ENCODE results near the gene XIRP2.

Gene XIRP2

DNA sequence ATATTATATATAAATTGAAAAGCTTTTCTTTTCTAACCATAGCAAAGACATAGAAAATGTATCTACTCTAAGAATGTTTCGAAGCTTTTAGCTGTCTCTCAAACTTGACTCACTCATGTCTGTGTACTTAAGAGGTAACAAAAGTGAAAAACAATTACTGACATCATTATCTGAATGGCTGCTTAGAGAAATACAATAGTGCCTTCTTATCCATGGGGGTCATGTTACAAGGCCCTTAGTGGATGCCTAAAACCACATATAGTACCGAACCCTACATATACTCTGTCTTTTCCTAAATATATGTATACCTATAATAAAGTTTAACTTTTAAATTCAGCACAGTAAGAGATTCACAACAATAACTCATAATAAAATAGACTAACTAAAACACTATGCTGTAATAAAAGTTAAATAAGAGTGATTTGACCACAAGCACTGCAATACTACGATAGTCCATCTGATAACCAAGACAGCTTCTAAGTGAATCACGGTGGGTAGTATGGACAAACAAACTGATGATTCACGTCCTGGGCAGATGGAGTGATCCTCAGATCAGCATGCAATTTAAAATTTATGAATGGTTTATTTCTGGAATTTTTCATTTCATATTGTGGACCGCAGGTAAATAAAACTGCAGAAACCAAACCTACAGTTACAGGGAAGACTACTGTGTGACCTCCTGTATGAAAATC lies 246.2 kb downstream of the XIRP2 start:
- no peak for DNase-seq (ENCODE audit: low read depth in 2 of 2)

DNA sequence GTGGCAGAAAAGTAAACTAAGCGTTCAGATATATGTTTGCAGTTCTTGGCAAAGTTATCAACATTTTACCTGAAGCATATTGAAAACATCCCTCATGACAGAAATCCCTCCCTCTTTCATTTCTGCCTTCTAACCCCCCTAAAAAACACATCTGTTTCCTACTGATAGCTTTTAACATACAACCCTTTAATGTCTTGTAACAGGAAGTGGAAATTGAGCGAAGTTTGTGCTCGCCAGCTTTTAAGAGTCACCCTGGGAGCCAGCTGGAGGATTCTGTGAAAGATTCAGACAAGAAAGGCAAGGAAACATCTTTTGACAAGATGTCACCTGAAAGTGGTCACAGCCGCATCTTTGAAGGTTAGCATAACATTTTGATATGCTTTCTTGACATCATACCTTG lies 247.4 kb downstream of the XIRP2 start:
- no peak for DNase-seq (ENCODE audit: low read depth in 2 of 2)

DNA sequence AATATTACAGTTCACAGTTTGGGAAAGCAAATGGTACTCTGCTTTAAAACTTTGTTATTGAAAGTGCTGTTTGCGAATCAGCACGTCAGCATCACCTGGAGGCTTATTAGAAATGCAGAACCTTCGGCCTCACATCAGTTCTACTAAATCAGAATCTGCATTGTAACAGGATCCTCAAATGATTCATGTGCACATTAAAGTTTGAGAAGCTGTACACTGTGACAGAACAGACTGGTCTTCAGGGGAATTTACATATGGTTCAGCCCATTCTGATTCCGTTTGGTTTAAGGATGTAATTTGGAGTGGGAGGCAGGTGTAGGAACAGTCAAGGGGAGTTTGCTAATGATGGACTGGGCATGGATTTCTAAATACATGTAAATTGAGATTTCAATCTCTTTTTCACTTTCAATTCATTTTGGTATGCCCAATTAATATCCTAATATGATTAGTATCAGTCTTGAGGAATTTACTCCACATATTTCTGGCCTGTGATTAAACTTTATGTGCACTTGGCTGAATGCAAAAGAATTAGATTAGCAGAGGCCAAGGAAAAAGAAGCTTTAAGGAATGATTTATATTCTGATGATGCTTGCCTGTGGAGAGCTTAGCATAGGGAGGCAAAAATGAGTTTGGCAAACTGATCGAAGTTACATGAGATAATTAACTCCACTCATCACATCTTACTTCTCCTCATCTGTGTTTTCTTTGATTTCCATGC lies 248.8 kb downstream of the XIRP2 start:
- DNase-seq (ENCODE audit: low read depth in 2 of 2): no peak

DNA sequence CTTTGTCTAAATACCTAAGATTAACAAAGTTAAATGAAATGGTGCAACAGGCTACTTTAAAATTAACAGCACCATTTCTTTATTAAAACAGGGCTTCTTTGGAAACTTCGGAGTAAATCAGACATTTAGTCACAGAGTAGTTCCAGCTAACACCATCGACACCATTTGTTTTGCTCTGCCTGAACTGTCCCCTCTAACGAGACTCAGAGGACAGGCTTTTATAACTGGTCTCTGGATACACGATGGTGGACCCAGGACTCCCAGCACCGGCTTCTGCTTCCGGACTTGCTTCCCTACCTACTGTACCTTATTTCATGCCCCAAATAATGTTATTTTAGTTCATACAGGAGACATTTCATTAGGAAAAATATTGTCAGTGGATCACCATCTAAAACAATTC lies 252.1 kb downstream of the XIRP2 start:
- no peak for DNase-seq (ENCODE audit: low read depth in 2 of 2)

DNA sequence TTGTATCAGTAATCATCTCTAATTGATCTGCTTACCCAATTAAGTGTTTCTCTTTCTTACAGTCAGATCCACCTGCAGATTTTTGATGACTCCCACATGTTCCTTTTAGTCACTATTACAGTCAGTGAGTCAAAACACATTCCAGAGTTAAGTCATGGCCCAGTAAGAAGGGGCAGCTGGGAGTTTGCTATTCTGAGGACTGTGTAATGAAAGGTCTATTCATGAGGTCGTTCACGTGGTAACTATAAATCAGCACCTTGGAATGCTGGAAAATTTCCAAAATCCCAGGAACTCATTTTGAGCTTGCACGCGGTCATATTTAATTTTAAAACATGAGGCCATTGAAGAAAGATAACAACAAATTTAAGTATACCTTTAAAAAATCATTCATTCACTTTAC lies 252.5 kb downstream of the XIRP2 start:
- no peak for DNase-seq (ENCODE audit: low read depth in 2 of 2)

DNA sequence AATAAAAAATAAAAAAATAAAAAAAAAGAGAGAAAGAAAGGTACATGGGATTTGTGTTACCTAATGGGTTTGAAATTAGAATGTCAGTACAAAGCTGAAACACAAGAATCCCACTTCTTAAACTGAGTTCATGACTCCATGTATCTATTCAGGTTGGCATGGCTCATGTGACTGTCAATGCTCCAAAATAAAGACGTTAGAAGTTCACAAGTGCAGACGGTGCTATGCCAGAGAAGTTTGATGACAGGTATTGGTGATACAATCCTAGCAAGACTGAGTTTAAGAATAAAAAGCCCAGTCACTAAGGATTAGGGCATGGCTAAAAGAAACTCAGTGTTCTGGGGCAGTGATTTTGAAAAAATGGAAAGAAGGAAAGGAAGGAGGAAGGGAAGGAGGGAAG lies 254.3 kb downstream of the XIRP2 start:
- no peak for DNase-seq (ENCODE audit: low read depth in 2 of 2)

DNA sequence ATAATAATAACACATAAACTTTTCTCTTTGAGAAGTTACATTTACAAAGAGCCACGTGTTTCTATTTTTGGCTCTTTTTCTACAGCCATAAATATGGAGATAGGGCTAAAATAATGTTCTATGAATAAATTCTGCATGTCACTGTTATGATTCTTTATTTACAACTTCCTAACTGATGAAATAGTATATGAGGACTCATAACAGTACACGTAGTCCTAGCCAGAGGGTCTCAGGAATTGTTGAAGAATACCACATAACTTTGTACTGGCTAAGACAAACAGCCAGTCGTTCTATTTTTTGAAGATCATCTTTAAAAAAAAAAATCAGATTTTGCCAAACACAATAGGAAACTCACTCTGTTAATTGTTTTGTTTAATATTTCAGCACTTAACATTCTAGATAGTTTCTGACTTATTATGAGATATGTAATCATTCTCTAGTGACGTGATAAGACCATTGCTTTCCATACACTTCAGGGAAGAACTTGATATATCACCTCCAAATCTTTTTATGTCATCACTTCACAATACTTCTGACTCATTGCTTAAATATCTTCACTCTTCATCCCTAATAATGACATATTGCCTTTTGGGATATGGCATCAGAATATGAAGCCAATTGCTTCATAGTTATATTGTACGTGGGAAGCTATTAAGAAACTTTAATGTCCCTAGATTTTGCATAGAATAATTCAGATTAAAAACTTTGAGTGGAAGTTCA lies 256.1 kb downstream of the XIRP2 start:
- DNase-seq (ENCODE audit: low read depth in 2 of 2): no peak

DNA sequence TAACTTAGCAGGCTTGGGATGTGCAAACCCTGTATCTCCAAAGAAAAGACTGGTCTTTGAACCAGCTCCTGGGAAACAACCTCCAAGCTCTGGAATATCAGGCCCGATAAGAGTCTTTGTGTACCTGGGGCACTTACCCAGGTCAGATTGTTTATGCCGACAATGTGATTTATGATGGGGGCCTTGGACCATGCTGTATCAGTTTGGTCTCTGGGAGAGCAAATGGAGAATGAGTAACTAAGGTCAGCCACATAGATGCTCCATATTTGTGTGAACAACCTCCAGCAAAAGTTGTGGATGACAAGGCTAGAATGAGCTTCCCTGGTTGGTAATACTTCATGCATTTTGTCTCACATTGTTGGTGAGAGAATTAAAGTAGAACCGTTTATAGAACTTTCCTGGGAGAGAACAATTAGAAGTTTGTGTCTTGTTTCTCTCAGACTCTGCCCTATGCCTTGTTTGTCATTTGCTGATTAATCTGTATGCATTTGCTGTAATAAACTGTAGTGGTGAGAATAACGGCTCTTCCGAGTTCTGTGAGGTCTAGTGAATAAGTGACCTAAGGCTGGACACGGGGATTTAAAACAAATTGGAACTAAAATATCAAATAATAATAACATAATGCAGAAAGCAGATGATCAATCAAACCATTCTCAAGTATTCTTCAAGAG lies 259.1 kb downstream of the XIRP2 start:
- DNase-seq (ENCODE audit: low read depth in 2 of 2): no peak

DNA sequence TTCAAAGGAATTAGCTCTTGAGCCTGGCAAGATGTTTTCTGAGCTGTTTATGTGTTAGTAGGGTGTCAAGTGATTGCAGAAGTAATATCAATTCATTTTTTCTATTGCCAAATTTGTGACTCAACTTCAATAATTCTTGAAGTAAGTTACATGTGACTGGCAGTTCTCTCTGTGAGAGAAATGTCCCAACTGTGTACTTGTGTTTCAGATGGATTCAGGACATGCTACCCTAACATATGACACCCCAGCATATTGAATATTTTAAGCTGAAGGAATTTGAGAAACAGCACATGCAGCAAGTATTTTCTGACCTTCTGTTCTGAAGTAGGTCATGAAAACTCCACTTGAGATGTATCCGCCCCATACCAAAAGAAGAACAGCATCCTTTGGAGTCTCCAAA lies 263.6 kb downstream of the XIRP2 start:
- no peak for DNase-seq (ENCODE audit: low read depth in 2 of 2)

DNA sequence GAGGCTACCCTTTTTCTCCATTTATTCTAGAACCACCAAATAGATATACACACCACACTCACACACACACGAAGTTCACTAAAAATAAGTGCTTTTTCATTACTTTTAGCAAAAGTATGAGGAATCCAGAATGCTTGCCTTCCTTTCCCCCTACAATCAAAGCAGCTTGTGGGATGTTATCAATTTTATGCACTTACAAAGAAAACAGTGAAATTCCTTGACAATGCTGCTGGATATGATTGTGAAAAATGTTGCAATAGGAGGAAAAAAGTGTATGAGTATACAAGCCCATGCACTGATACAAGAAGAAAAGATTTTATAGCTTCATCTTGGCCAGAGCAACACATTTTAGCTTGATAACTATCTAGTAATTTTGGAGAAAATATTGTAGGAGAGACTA lies 269.2 kb downstream of the XIRP2 start:
- no peak for DNase-seq (ENCODE audit: low read depth in 2 of 2)

DNA sequence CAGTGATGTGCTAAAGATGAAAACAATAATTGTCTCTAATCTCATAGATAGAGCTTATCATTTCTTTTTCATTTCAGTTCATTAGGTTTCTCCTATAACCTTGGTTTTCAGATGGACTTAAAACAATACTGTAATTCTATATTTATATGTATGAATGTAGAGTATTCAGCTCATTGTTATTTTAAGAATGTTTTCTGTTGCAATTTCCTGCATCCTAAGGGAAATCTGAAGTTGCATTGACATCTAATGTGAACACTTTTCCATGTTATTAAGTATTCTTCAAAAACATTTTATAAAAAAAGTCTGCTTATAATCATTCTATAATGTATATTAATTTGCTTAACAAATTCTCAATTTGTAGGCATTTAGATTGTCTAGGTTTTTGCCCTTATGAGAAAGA lies 288.9 kb downstream of the XIRP2 start:
- DNase-seq (ENCODE audit: low read depth in 2 of 2): no peak

DNA sequence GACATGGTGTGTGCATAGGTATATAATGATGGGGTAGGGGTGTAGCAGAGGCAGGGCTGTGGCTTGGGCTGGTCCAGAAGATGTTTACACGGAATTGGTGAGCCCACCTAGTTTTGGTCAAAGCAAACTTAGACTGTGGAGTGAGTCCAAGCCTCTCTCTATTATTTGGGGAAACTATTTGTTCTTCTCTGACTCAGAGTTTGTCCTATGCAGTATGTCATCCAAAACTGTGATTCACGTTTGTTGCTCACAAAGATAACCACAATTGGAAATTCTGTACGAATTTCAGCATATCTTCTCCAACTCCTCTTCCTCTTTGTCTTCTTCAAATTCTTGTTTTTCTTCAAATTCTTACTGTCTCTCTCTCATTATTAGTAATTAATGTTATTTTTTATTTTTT lies 292.9 kb downstream of the XIRP2 start:
- DNase-seq (ENCODE audit: low read depth in 2 of 2): no peak

DNA sequence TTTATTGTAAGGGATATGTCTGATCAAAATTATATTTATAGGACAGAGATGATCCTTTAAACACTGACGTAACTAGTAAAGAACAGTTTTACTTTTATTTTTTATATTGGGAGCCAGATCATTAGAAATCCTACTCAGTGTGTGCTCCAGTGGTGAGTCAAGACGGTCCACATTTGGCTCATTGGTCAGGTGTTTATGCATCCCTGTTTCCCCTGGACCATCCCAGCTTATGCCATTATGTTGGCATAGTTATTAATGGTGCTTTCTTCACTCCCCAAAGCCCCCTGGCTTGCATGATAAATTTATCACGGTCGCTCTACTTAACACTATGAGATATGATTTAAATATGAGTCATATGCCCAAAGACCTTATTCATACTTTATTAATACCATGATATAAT lies 293.4 kb downstream of the XIRP2 start:
- DNase-seq (ENCODE audit: low read depth in 2 of 2): no peak

DNA sequence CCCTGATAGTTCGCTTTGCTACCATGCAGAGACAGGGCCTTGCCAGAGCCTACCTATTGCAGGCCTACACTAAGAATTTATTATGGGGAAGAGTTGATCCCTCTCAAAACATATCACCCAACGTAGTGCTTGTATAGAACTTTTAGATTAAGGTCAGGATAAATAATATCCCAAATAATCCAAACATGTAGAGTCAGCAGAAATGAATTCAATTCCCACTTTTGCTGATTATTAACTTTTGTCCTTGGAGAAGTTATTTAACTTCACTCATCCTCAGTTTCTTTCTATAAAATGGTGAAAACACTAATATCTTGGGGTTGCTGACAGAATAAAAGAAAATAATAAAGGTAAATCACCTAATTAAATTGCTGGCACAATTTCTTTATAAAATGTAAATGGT lies 294.1 kb downstream of the XIRP2 start:
- no peak for DNase-seq (ENCODE audit: low read depth in 2 of 2)

DNA sequence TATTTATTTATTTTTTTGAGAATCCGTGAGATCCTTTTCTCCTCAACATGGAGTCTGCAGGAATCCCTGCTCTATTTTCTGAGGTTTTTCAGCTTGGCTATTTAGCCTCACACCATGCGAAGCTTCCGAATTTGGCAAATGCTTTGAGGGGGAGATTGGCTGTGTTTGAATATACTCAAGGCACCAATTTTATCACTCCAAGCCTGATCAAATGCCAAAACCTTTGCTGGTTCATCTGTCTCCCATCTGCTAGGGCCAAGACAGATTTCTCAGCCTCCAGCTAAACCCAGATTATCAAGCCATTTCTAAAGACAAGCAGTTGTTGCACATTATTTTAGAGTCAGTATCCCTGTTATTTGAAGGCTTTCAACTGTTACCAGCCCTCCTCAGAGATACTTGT lies 295.7 kb downstream of the XIRP2 start:
- no peak for DNase-seq (ENCODE audit: low read depth in 2 of 2)

DNA sequence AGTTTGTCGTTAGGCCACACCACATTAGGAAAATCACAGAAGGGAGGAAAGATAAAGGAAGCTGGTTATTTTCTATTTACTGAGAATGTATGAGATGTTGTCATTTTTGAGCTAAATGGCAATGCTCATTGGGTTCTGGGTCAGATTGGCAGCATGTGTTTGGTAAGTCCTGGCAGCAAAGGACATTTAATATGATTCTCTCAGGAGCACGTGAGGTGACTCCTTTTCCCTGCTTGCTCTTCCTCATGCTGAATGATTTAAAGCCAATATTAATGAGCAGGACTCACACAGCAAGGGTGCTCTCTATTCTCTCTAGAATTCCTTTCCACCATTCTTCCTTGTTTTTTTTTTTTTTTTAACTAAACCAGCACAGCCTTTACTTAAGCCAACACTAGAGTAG lies 298.2 kb downstream of the XIRP2 start:
- DNase-seq (ENCODE audit: low read depth in 2 of 2): no peak

DNA sequence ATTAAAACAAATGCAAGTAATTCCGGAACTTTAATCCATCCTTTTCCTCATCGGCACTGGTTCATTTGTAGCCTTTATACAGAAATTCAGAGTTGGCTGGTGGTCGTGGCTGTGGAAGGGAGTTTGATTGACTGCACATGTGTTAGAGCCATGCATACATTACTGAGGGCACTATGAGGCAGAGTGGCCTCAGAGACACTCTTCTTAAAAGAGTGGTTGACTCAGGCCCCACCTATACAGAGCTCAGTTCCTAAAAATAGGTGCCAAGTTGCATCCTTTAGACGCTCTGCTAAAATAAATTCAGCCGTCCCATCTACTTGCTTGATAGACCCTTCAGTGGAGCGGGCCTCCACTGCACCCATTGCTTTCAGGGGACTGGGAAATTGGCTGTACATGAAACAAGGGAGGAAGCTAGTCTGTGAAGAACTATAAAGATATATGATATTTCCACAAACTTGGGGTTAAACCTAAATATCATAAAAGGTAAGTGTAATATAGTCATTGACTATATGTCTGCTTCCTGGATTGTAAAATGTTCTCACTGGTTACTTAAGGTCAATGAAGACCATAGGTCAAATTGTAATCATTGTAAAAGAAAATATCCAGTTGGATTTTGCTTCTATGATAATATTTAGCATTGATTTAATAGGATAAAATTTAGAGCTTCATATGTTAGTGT lies 298.9 kb downstream of the XIRP2 start:
- DNase-seq (ENCODE audit: low read depth in 2 of 2): no peak

DNA sequence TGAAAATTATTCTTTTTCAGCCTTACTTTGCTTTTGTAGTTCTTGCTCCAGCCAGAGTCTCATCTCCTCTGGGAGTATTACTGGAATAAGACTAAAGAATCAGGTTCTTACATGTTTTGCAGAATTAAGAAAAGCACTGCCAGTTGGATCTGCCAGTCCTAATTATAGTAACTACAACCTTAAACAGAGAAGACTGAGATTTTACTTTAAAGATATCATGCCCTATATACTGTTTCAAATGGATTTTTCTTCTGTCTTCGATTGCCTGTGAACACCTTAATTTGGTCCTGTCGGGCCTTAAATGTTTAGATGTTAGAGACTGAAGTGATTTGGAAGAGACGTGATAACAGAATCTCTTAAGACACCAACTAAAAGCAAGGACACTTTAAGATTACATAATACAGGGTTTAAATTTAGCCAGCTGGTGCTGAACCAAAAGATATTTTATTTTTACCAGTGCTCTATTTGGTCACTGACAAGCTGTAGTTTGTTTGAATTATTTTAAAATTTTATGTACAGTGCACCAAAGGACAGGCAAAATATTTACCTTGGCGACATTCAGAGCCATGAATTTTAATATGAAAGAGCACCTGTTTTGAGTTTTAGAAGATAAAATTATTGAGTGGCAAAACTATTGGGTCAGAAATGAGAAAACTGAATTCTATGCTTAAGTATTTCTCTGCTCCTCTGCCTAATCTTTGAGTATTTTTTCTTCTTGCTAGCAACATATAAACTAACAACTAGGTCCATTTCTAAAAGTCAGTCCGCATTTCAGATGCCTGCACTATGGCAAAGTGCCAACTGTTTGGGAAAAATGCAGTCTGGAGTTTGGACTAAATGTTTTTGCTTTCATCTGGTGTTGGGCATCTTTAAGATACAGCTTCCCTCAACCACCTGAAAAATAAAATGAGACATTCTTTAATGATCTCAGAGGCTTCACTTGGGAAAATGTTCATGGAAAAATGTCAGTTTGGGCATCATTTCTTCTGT lies 300.0 kb downstream of the XIRP2 start:
- no peak for DNase-seq (ENCODE audit: low read depth in 2 of 2)

DNA sequence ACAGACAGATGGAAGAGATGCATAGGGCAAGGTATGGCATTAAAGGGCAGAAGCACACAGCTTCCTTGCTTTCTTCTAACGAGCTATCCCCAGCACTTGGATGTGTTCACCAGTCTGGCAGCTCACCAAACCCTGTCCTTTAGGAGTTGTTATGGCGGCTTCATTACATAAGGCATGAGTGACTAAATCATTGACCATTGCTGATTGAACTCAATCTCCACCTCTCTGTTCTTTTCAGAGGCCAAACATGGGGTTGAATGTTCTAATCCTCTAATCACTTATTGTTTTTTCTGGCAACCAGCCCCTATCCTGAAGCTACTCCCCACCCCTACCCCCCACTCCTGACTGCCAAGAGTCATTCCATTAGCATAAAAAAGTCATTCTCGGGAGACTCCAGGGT lies 301.8 kb downstream of the XIRP2 start:
- DNase-seq (ENCODE audit: low read depth in 2 of 2): no peak

DNA sequence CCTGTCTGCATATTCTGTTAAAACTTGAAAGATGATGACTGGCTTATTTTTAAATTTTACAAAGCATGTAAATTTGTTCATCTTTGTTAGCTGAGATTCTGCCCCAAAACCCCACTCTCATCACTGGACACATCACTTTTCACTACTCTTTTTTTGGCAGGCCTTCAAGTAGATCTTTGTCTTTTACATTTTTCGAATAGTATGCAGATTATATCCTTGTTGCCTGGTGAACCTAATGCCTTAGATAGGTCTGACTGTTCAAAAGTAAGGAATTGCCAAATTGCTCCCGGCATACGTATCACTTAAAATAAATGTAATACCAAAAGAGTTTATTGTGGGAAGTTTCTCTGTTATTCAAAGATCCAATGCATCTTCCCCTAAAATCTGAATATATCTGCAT lies 303.3 kb downstream of the XIRP2 start:
- DNase-seq (ENCODE audit: low read depth in 2 of 2): no peak

DNA sequence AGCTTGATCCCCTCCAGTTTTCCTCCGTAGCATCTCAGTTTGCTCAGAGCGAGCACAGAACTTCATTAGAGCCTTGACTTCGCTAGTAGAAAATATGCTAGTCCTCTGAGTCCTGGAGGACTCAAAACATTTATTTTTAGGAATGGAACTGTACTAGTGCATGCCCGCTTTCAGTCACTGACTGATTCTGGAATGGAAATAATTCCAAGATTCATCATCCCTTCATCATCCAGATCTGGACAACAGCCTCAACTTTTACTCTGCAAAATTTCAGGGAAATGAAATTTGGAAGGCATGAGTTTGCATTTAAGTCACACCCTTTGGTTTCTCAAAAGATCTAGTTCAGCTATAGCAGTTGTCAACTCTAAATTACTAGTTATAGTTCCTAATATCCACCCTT lies 304.6 kb downstream of the XIRP2 start:
- DNase-seq (ENCODE audit: low read depth in 2 of 2): no peak
